OCI-LY1 (cell line): Measurements from ENCODE around the gene TCF4.

ENCODE experiments used
- H2AFZ ChIP-seq: fragments of 200-600 bp; sonication (generic), shearing (Covaris generic); 2 replicates; pipeline ENCODE4 v1.6.0; 2014; ENCODE audit warnings: antibody characterized with exemption, mild to moderate bottlenecking, low read length
- H3F3A ChIP-seq: fragments of 200-600 bp; sonication (generic), shearing (Covaris generic); 2 replicates; pipeline ENCODE4 v1.6.0; 2014; ENCODE audit warnings: mild to moderate bottlenecking, antibody characterized with exemption, low read length, moderate library complexity; ENCODE audit not compliant: insufficient read depth
- H3K27ac ChIP-seq: fragments of 200-600 bp; sonication (generic); 2 replicates; pipeline ENCODE4 v1.5.1; 2014; ENCODE audit warnings: low read length, mixed run types, mild to moderate bottlenecking, low read depth; ENCODE audit not compliant: poor library complexity, severe bottlenecking
- H3K27me3 ChIP-seq: fragments of 200-600 bp; sonication (generic); 2 replicates; pipeline ENCODE4 v1.6.0; 2014; ENCODE audit warnings: antibody characterized with exemption, mild to moderate bottlenecking, low read length, moderate library complexity; ENCODE audit not compliant: insufficient read depth
- H3K36me3 ChIP-seq: fragments of 200-600 bp; sonication (generic); 2 replicates; pipeline ENCODE4 v1.6.1; 2014; ENCODE audit warnings: mild to moderate bottlenecking, antibody characterized with exemption, low read length, moderate library complexity, mixed read lengths; ENCODE audit not compliant: insufficient read depth
- H3K4me1 ChIP-seq: fragments of 200-600 bp; sonication (generic); 2 replicates; pipeline ENCODE4 v1.5.1; 2014; ENCODE audit warnings: mild to moderate bottlenecking, low read length, moderate library complexity; ENCODE audit not compliant: insufficient read depth, severe bottlenecking
- H3K4me2 ChIP-seq: fragments of 200-600 bp; sonication (generic), shearing (Covaris generic); 2 replicates; pipeline ENCODE4 v1.6.1; 2014; ENCODE audit warnings: low read length
- H3K4me3 ChIP-seq: fragments of 200-600 bp; sonication (generic); 2 replicates; pipeline ENCODE4 v1.5.1; 2014; ENCODE audit warnings: low read length, low read depth, mild to moderate bottlenecking, mixed read lengths; ENCODE audit not compliant: poor library complexity, severe bottlenecking
- H3K79me2 ChIP-seq: fragments of 200-600 bp; shearing (Covaris generic); 2 replicates; pipeline ENCODE4 v1.6.1; 2016; ENCODE audit warnings: mixed run types, low read length, mixed read lengths; ENCODE audit not compliant: insufficient read depth
- H3K9ac ChIP-seq: fragments of 200-600 bp; sonication (generic), shearing (Covaris generic); 2 replicates; pipeline ENCODE4 v1.6.1; 2014; ENCODE audit warnings: mild to moderate bottlenecking, low read length, mixed read lengths
- H3K9me2 ChIP-seq: fragments of 200-600 bp; sonication (generic), shearing (Covaris generic); 2 replicates; pipeline ENCODE4 v1.6.1; 2014; ENCODE audit warnings: low read depth, mild to moderate bottlenecking, low read length, mixed read lengths
- H3K9me3 ChIP-seq: fragments of 200-600 bp; shearing (Covaris generic); 2 replicates; pipeline ENCODE4 v1.6.1; 2014; ENCODE audit warnings: low read length, mixed read lengths
- H4K20me1 ChIP-seq: fragments of 200-600 bp; sonication (generic), shearing (Covaris generic); 2 replicates; pipeline ENCODE4 v1.6.0; 2016; ENCODE audit warnings: mild to moderate bottlenecking, low read length; ENCODE audit not compliant: insufficient read depth
- EZH2 ChIP-seq: fragments of 200-600 bp; sonication (generic), shearing (Covaris generic); IDR thresholded peaks from 2 replicates; pipeline ENCODE4 v1.8.0; 2017; ENCODE audit warnings: borderline replicate concordance, mixed run types, mild to moderate bottlenecking, antibody characterized with exemption, low read length, moderate library complexity, mixed read lengths
- TF ChIP-seq, protein P1 (sequence below): fragments of 200-600 bp; sonication (generic), shearing (Covaris generic); IDR thresholded peaks from 2 replicates; pipeline ENCODE4 v1.5.1; 2017; ENCODE audit warnings: mild to moderate bottlenecking, antibody characterized with exemption, low read length, moderate library complexity, mixed read lengths

The TCF4 gene

GRCh38 chr18:55466789-55467188 lies 121.2 kb downstream of the TCF4 start:
- H3K9me3 ChIP-seq, result no peaks in the 10 kb centered on the region
- H3F3A ChIP-seq, result no peaks in the 10 kb centered on the region
- TF ChIP-seq, protein P1, sequence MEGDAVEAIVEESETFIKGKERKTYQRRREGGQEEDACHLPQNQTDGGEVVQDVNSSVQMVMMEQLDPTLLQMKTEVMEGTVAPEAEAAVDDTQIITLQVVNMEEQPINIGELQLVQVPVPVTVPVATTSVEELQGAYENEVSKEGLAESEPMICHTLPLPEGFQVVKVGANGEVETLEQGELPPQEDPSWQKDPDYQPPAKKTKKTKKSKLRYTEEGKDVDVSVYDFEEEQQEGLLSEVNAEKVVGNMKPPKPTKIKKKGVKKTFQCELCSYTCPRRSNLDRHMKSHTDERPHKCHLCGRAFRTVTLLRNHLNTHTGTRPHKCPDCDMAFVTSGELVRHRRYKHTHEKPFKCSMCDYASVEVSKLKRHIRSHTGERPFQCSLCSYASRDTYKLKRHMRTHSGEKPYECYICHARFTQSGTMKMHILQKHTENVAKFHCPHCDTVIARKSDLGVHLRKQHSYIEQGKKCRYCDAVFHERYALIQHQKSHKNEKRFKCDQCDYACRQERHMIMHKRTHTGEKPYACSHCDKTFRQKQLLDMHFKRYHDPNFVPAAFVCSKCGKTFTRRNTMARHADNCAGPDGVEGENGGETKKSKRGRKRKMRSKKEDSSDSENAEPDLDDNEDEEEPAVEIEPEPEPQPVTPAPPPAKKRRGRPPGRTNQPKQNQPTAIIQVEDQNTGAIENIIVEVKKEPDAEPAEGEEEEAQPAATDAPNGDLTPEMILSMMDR, result no peak
- no peak for TF ChIP-seq EZH2
- peaks cover 89% of the 10 kb centered on the region for H3K4me1 ChIP-seq
- H4K20me1 ChIP-seq, result no peaks in the 10 kb centered on the region
- peaks cover 11% of the 10 kb centered on the region; the same call in 1 of the 2 replicates for H3K36me3 ChIP-seq
- H2AFZ ChIP-seq, result no peak overlapping the region
- peak overlapping the region; percentile 81 for H3K27ac ChIP-seq
- H3K9ac ChIP-seq, result no peak overlapping the region
- no peaks in the 10 kb centered on the region for H3K79me2 ChIP-seq
- no peaks in the 10 kb centered on the region for H3K9me2 ChIP-seq
- no peak overlapping the region for H3K4me3 ChIP-seq
- H3K4me2 ChIP-seq, result no peak overlapping the region
- no peaks in the 10 kb centered on the region for H3K27me3 ChIP-seq

GRCh38 chr18:55465313-55465712 lies 122.7 kb downstream of the TCF4 start:
- Histone ChIP-seq H3K9ac (no peak overlapping the region; the same call in 1 of the 2 replicates), H3K4me3 (peak overlapping the region; percentile 17), H3F3A (no peaks in the 10 kb centered on the region), H3K27ac (peak overlapping the region; percentile 81), H2AFZ (no peak overlapping the region), H3K9me3 (no peaks in the 10 kb centered on the region), H3K79me2 (no peaks in the 10 kb centered on the region), H3K4me1 (peaks cover 89% of the 10 kb centered on the region), H3K36me3 (peaks cover 13% of the 10 kb centered on the region; the same call in 1 of the 2 replicates), H4K20me1 (no peaks in the 10 kb centered on the region), H3K9me2 (no peaks in the 10 kb centered on the region), H3K27me3 (no peaks in the 10 kb centered on the region), H3K4me2 (peak overlapping the region; percentile 50)
- TF ChIP-seq EZH2, result no peak
- TF ChIP-seq, protein P1, result no peak

DNA sequence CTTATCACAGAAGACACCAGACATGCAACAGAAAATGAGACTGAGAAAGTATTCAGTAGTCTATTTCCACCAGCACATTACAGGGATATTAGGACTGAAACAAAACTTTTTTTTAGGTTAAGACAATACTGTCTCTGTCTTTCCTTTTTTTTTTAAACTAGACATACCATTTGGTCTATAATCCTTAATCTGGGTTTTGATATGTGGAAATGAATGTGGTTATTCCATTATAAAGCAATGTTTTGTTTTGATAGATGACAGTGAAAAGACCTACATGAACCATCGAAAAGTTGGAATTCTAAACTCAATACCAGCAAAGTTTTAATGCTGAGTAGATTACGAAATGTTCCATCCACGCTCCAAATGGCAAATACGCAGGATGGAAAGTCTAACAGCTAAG lies 123.4 kb downstream of the TCF4 start:
- Histone ChIP-seq H3K27ac (peak overlapping the region; percentile 81), H3K79me2 (no peaks in the 10 kb centered on the region), H3K36me3 (peaks cover 20% of the 10 kb centered on the region; the same call in 1 of the 2 replicates), H4K20me1 (no peaks in the 10 kb centered on the region), H3K27me3 (no peaks in the 10 kb centered on the region), H3K4me2 (peak overlapping the region; percentile 50; the same call in 1 of the 2 replicates), H3K9me2 (no peaks in the 10 kb centered on the region), H3K9ac (no peak overlapping the region; the same call in 1 of the 2 replicates), H3K9me3 (no peaks in the 10 kb centered on the region), H3K4me1 (peaks cover 95% of the 10 kb centered on the region), H3F3A (no peaks in the 10 kb centered on the region), H3K4me3 (no peak overlapping the region), H2AFZ (no peak overlapping the region)
- TF ChIP-seq, protein P1, result no peak
- no peak for TF ChIP-seq EZH2
